Measurements from ENCODE around the gene PMPCA.

Gene PMPCA

GRCh38 chr9:136433849-136434579 is 23.6 kb downstream of the PMPCA start:
- CTCF ChIA-PET, result interaction anchor here (1.3 kb wide), 1 partner anchor 11 kb away, joined by 5 read pairs; no protein-coding TSS in a partner anchor
- TF ChIP-seq, protein P1, sequence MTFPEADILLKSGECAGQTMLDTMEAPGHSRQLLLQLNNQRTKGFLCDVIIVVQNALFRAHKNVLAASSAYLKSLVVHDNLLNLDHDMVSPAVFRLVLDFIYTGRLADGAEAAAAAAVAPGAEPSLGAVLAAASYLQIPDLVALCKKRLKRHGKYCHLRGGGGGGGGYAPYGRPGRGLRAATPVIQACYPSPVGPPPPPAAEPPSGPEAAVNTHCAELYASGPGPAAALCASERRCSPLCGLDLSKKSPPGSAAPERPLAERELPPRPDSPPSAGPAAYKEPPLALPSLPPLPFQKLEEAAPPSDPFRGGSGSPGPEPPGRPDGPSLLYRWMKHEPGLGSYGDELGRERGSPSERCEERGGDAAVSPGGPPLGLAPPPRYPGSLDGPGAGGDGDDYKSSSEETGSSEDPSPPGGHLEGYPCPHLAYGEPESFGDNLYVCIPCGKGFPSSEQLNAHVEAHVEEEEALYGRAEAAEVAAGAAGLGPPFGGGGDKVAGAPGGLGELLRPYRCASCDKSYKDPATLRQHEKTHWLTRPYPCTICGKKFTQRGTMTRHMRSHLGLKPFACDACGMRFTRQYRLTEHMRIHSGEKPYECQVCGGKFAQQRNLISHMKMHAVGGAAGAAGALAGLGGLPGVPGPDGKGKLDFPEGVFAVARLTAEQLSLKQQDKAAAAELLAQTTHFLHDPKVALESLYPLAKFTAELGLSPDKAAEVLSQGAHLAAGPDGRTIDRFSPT (tag by site-specific recombination; IDR thresholded peaks at IDR 0.05), result peak; percentile 64
- no peak for TF ChIP-seq ZSCAN30 (tag by site-specific recombination; IDR thresholded peaks at IDR 0.05)

GRCh38 chr9:136434580-136435169 is 24.2 kb downstream of the PMPCA start:
- CTCF ChIA-PET, result interaction anchor here (1.3 kb wide), 1 partner anchor 10 kb away, joined by 5 read pairs; no protein-coding TSS in a partner anchor
- Histone ChIP-seq H3K27ac (ENCODE audit: extremely low read depth, low read depth, low read length) (no peak overlapping the region), H3K4me3 (ENCODE audit: low read depth, low read length) (no peak overlapping the region), H3K36me3 (ENCODE audit: control insufficient read depth in 2 of 2, insufficient read depth in 1 of 2, low read length in 2 of 2) (peaks cover 0 to 74% of the 10 kb centered on the region in 2 experiments; a peak in 2 of 3 replicates), H3K9me3 (ENCODE audit: control insufficient read depth, insufficient read depth, low read depth, low read length) (no peaks in the 10 kb centered on the region), H3K4me1 (ENCODE audit: control insufficient read depth, insufficient read depth, low read length) (no peaks in the 10 kb centered on the region)
- TF ChIP-seq GLIS2 (tag by site-specific recombination; IDR thresholded peaks at IDR 0.05) (peak; percentile 57), IKZF3 (tag by site-specific recombination; IDR thresholded peaks at IDR 0.05) (0 out of 2 replicates have a peak, but pooled peaks have one; percentile 30), CTCF (tag by site-specific recombination; IDR thresholded peaks at IDR 0.05) (no peak), ZNF280C (tag by site-specific recombination; IDR thresholded peaks at IDR 0.05) (no peak), ZNF350 (tag by site-specific recombination; IDR thresholded peaks at IDR 0.05) (no peak), ZNF561 (tag by site-specific recombination; IDR thresholded peaks at IDR 0.05; ENCODE audit: borderline replicate concordance) (no peak), KLF8 (tag by site-specific recombination; IDR thresholded peaks at IDR 0.05) (0 out of 2 replicates have a peak, but pooled peaks have one; percentile 35), KLF10 (tag by site-specific recombination; IDR thresholded peaks at IDR 0.05) (no peak), GLIS1 (tag by site-specific recombination; IDR thresholded peaks at IDR 0.05) (peak; percentile 22; the same call in 1 of the 2 replicates)
- TF ChIP-seq, protein P2, sequence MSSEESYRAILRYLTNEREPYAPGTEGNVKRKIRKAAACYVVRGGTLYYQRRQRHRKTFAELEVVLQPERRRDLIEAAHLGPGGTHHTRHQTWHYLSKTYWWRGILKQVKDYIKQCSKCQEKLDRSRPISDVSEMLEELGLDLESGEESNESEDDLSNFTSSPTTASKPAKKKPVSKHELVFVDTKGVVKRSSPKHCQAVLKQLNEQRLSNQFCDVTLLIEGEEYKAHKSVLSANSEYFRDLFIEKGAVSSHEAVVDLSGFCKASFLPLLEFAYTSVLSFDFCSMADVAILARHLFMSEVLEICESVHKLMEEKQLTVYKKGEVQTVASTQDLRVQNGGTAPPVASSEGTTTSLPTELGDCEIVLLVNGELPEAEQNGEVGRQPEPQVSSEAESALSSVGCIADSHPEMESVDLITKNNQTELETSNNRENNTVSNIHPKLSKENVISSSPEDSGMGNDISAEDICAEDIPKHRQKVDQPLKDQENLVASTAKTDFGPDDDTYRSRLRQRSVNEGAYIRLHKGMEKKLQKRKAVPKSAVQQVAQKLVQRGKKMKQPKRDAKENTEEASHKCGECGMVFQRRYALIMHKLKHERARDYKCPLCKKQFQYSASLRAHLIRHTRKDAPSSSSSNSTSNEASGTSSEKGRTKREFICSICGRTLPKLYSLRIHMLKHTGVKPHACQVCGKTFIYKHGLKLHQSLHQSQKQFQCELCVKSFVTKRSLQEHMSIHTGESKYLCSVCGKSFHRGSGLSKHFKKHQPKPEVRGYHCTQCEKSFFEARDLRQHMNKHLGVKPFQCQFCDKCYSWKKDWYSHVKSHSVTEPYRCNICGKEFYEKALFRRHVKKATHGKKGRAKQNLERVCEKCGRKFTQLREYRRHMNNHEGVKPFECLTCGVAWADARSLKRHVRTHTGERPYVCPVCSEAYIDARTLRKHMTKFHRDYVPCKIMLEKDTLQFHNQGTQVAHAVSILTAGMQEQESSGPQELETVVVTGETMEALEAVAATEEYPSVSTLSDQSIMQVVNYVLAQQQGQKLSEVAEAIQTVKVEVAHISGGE (tag by site-specific recombination; conservative IDR thresholded peaks at IDR 0.05; ENCODE audit: low read depth), result no peak
- TF ChIP-seq, protein P3, sequence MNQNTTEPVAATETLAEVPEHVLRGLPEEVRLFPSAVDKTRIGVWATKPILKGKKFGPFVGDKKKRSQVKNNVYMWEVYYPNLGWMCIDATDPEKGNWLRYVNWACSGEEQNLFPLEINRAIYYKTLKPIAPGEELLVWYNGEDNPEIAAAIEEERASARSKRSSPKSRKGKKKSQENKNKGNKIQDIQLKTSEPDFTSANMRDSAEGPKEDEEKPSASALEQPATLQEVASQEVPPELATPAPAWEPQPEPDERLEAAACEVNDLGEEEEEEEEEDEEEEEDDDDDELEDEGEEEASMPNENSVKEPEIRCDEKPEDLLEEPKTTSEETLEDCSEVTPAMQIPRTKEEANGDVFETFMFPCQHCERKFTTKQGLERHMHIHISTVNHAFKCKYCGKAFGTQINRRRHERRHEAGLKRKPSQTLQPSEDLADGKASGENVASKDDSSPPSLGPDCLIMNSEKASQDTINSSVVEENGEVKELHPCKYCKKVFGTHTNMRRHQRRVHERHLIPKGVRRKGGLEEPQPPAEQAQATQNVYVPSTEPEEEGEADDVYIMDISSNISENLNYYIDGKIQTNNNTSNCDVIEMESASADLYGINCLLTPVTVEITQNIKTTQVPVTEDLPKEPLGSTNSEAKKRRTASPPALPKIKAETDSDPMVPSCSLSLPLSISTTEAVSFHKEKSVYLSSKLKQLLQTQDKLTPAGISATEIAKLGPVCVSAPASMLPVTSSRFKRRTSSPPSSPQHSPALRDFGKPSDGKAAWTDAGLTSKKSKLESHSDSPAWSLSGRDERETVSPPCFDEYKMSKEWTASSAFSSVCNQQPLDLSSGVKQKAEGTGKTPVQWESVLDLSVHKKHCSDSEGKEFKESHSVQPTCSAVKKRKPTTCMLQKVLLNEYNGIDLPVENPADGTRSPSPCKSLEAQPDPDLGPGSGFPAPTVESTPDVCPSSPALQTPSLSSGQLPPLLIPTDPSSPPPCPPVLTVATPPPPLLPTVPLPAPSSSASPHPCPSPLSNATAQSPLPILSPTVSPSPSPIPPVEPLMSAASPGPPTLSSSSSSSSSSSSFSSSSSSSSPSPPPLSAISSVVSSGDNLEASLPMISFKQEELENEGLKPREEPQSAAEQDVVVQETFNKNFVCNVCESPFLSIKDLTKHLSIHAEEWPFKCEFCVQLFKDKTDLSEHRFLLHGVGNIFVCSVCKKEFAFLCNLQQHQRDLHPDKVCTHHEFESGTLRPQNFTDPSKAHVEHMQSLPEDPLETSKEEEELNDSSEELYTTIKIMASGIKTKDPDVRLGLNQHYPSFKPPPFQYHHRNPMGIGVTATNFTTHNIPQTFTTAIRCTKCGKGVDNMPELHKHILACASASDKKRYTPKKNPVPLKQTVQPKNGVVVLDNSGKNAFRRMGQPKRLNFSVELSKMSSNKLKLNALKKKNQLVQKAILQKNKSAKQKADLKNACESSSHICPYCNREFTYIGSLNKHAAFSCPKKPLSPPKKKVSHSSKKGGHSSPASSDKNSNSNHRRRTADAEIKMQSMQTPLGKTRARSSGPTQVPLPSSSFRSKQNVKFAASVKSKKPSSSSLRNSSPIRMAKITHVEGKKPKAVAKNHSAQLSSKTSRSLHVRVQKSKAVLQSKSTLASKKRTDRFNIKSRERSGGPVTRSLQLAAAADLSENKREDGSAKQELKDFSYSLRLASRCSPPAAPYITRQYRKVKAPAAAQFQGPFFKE (tag by site-specific recombination; IDR thresholded peaks at IDR 0.05; ENCODE audit: borderline replicate concordance), result no peak
- POLR2A ChIA-PET, result interaction anchor here (0.5 kb wide), 1 partner anchor 37 kb away, joined by 4 read pairs; no protein-coding TSS in a partner anchor

More at GRCh38 chr9:136433849-136434579, 23.6 kb downstream of the PMPCA start:
- H3K4me1 ChIP-seq (ENCODE audit: control insufficient read depth, insufficient read depth, low read length), result no peaks in the 10 kb centered on the region
- H3K4me3 ChIP-seq (ENCODE audit: low read depth, low read length), result no peak overlapping the region
- POLR2A ChIA-PET, result interaction anchor here (0.5 kb wide), 1 partner anchor 36 kb away, joined by 4 read pairs; no protein-coding TSS in a partner anchor
- no peak overlapping the region for H3K27ac ChIP-seq (ENCODE audit: extremely low read depth, low read depth, low read length)
- peaks cover 0 to 80% of the 10 kb centered on the region in 2 experiments; a peak in 2 of 3 replicates for H3K36me3 ChIP-seq (ENCODE audit: control insufficient read depth in 2 of 2, insufficient read depth in 1 of 2, low read length in 2 of 2)
- no peaks in the 10 kb centered on the region for H3K9me3 ChIP-seq (ENCODE audit: control insufficient read depth, insufficient read depth, low read depth, low read length)
